CMK (cell line): Measurements from ENCODE around the gene GTF2H4.
A peak's percentile ranks its signal among the peaks of the same experiment; 100 is the strongest.
"Not testable (repeated sequence)": the region's sequence is repeated elsewhere in the genome, so short reads cannot be mapped to it uniquely, and the experiment has no call there.

Source experiments
- DNase-seq: peaks from one replicate; pipeline ENCODE4 v3.0.0-alpha.2; 2010; ENCODE audit warnings: low read depth

The GTF2H4 gene

DNA sequence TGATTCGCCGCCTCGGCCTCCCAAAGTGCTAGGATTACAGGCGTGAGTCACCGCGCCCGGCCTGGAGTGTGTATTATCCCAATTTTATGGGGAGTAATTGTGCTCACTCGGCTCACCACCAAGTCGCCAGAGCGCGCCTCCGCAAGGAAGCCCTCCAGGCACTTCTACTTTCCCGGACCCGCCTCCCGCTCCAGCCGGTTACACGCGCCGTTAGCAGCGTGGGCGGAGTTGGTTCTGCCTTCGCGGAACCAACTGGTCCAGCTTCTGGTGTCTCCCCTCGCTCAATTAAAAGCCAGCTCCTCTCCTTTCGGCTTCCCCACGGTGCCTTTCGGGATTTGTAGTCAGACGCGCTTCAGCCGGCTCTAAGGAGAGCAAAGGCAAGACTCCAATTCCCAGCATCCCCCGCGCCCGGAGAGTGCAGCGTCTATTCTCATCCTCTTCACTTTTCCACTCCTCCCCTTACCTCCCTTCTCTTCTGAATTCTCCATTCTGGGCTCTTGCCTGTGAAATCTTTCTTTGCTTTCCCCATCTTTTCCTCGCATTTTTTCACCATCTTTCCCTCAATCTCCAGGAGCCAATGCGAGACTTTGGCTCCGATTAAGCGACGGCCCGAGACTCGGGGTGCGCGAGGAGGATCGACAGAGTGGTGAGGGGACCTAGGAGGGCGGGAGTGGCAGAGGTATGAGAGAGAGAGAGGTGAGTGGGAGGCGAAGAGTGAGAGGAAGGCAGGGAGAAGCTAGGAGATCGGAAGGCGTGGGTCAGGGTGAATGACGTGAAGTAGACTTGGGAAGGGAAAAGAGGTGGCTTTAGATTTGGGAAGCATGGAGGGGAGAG lies at the start of gene GTF2H4:
TSS of gene GTF2H4 (plus strand) at position 450 of the 834 bp plus-strand sequence.
- peak; percentile 90 for DNase-seq

DNA sequence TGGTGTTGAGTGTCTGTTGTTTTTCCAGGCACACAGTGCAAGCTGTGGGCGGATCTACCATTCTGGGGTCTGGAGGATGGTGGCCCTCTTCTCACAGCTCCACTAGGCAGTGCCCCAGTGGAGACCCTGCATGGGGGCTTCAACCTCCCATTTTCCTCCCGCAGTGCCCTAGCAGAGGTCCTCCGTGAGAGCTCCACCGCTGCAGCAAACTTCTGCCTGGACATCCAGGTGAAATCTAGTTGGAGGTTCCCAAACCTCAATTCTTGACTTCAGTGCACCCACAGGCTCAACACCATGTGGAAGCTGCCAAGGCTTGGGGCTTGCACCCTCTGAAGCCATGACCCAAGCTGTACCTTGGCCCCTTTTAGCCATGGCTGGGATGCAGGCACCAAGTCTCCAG lies 48.3 kb upstream of the GTF2H4 start:
- not testable (repeated sequence) for DNase-seq

DNA sequence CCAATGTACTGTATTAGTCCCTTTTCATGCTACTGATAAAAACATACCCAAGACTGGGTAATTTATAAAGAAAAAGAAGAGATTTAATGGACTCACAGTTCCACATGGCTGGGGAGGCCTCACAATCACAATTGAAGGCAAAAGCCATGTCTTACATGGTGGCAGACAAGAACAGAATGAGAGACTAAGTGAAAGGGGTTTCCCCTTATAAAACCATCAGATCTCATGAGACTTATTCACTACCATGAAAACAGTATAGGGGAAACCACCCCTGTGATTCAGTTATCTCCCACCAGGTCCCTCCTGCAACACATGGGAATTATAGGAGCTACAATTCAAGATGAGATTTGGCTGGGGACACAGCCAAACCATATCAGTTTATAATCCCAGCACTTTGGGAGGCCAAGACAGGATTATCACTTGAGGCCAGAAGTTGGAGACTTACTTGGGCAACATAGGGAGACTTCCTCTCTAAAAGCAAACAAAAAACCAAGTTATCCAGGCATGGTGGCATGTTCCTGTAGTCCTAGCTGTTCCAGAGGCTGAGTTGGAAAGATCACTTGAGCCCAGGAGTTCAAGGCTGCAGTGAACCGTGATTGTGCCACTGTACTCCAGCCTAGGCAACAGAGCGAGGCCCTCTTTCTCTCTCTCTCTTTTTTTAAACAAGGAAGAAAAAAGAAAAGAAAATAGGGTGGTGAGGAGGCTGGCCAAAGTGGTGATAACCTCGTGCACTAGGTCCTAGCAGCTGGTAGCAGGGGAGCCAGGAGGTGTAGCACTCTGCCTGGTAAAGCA lies 46.6 kb upstream of the GTF2H4 start:
- no peak for DNase-seq

- DNase-seq = no peak
Measured at GRCh38 chr6:30862156-30862875, 45.7 kb upstream of the GTF2H4 start.

DNA sequence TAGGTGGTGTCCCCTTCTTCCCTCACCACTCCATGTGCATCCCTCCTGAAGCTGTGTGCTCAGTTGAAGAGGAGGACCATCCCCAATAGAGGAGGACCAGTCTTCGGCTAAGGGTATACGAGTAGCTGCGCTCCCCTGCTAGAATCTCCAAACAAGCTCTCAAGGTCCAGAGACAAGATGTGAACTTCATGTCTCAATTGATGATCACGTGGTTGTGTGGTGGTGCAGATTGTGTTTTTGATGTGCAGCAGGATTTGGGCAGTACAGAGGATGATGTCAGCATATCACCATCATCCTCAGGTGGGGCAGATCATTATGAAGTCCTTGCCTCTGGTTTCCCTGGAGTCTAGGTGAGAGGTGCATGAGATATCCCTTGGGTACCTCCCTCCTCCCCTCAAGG lies 43.7 kb upstream of the GTF2H4 start:
- no peak for DNase-seq

DNA sequence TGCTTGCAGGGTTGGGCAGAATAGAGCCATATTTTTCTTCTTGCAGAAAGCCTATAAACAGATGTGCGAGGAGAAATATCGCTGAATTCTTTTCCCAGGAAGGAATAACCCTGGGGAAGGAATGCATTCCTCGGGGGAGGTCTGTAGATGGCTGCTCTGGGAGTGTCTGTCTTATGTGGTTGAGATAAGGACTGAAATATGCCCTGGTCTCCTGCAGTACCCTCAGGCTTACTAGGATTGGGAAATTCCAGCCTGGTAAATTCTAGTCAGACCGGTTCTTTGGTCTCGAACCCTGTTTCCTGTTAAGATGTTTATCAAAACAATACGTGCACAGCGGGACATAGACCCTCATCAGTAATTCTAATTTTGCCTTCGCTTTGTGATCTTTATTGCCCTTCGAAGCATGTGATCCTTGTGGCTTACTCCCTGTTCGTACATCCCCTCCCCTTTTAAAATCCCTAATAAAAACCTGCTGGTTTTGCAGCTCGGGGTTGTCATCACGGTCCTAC lies 38.7 kb upstream of the GTF2H4 start:
- not testable (repeated sequence) for DNase-seq

DNA sequence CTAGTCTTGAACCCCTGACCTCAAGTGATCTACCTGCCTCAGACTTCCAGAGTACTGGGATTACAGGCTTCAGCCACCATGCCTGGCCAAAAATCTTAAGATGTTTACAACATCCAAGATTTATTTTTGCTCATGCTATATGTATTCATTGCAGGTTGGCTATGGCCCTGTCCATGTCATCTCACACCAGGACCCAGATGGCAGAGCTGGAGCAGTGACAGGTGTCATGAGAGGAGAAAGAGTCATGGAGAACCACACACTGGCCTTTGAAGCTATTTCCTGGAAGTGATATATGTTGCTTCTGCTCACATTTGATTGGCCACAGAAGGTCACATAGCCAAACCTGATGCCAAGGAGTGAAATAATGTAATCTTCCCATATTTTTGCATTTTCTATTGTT lies 37.5 kb upstream of the GTF2H4 start:
- DNase-seq = no peak

DNA sequence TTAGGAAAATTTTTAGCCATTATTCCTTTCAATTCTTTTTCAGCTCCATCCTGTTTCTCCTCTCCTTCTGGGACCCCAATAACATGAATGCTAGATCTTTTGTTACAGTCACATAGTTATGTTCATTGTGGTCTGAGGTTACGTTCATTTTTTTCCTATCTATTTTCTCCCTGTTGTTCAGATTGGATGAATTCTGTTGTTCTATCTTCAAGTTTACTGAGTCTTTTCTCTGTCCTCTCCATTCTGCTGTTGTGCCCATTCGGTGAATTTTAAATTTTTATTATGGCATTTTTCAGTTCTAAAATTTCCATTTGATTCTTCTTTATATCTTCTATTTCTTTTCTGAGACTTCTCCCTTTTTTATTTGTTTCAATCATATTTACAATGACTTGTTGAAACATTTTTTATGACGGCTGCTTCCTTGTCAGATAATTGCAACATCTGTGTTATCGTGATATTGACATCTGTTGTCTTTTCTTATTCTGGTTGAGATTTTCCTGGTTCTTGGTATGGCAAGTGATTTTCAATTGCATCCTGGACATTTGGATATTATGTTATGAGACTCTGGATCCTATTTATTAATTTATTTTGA lies 36.3 kb upstream of the GTF2H4 start:
- DNase-seq = no peak

- no peak for DNase-seq
Measured at GRCh38 chr6:30873137-30873640, 34.8 kb upstream of the GTF2H4 start.

DNA sequence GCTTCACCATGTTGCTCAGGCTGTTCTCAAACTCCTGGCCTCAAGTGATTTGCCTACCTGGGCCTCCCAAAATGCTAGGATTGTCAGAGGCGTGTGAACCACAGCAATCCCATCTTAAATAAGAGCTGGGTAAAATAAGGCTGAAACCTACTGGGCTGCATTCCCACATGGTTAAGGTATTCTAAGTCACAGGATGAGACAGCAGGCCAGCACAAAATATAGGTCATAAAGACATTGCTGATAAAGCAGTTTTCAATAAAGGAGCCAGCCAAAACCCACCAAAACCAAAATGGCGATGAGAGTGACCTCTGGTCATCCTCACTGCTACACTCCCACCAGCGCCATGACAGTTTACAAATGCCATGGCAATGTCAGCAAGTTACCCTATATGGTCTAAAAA lies 34.2 kb upstream of the GTF2H4 start:
- DNase-seq = not testable (repeated sequence)

DNA sequence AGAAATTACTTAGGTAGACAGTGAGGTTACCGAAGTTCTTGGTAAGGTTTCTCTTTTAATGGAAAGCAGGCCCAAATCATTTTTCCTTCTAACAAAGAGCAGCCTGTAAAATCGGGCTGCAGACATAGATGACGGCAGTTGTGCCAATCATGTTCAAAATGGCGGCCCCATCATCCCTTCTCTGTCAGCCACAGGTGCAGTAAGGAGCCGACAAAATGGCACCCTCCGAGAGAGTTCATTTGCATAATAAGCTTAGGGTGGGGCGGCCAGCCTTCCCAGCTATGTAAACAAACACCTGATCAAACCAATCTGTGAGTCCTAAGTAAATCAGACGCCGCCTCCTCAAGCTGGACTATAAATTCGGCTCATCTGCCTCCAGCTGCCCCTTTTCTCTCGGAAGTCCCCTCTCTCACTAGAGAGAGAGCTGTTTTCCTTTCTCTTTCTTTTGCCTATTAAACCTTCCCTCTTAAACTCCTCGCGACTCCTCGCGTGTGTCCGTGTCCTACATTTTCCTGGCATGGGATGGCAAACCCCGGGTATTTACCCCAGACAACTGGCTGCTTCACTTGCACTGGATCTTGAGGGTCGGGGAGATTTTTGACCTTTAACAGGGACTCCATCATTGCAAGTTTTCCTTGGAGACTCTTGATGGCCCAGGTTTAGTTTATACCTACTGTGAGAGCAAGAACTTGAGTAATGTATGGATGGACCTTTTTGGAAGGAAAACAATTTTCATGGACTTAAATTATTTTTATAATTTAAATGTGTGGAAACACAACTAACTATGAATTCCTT lies 32.6 kb upstream of the GTF2H4 start:
- DNase-seq = no peak

DNA sequence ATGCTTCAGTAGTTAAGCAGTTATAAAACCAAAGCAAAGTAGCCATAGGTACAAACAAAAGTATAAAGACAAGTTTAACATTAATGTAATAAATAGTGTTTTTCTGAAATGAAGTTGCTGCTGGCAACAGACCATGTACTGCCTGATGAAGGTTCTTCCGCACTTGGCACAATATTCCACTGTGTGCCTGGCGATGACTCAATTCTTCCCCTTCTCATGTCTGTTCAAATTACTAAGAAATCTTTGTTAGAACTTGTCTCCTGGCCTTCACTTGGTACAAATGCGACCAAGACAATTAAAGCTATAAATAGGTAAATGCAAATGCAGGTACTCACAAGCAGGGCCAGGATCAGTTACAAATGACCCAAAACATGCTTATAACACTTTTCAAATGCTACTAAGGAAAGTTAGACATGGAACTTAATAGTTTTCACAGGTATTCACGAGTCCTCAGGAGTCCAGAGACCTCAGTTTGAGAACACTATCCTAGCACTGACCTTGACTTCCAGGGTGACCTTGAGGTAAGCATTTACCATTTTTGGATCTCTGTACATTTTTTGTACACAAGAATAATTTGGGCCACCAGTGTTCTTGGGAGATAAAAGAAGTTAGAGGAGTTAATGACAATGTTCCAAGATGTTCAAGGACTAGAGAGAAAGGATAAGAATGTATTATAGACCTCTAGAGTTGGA lies 31.8 kb upstream of the GTF2H4 start:
- no peak for DNase-seq

DNA sequence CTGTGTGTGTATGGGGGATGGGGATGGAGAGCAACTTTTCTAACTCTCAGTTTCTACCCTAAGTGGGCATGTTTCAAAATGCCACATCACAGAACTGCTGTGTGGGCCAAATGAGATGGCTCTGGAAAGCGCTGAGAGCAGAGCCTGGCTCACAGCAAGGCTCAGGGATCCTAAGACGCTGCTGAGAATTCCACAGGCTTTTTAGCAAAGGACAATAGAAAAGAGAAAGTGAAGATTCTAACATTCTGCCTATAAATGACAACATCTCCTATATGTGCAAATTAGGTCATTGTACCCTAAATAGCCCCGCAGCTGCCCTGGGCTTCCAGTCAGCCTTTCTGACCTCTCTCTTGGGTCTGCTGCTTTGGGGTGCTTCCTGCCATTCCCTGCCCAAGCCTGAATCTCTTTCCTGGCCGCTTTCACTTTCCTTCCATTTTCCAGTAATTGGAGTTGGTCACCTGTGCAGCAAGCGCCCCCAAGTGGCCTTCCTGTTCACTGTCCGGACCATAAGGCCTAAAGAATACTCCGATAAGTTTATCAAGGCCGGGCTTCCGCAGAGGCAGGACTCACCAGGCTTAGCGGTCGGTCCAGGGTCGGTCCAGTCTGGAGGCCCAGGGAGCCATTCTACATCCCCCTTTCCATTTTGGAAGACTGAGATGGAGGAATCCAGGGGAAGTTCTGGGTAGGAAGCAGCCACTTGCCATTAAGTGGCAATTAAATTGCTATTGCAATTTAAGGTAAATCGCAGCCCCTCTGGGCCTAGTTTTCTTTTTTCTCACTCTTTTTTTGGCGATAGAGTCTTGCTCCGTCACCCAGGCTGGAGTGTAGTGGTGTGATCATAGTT lies 30.4 kb upstream of the GTF2H4 start:
- peak; percentile 54 for DNase-seq

DNA sequence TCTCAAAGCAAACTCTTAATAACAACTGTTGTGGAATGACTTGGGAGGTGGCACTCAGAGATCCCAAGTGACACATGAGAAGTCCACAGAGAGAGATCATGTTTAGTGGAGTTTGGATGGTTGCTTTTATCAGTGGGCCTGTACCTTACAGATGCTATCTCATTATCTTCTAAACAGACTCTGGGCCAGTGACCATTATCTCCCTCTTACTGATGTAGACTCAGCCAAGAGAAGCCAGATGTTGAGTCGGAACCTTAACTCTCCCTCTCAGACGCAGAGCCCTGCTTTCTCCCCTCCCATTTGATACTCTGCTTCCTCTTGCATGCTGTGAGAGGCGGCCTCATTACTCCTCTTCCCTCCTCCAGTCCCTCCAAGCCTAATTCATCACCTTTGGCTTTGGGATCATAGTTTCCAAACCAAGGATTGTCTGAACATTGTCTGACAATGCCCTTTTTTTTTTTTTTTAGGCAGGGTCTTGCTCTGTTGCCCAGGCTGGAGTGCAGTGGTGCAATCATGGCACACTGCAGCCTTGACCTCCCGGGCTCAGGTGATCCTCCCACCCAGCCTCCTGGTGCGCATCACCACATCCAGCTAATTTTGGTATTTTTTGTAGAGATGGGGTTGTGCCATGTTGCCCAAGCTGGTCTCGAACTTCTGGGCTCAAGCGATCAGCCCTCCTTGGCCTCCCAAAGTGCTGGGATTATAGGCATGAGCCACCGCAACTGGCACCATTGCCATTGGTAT lies 28.2 kb upstream of the GTF2H4 start:
- no peak for DNase-seq

- no peak for DNase-seq
Measured at GRCh38 chr6:30880698-30881252, 27.2 kb upstream of the GTF2H4 start.

DNA sequence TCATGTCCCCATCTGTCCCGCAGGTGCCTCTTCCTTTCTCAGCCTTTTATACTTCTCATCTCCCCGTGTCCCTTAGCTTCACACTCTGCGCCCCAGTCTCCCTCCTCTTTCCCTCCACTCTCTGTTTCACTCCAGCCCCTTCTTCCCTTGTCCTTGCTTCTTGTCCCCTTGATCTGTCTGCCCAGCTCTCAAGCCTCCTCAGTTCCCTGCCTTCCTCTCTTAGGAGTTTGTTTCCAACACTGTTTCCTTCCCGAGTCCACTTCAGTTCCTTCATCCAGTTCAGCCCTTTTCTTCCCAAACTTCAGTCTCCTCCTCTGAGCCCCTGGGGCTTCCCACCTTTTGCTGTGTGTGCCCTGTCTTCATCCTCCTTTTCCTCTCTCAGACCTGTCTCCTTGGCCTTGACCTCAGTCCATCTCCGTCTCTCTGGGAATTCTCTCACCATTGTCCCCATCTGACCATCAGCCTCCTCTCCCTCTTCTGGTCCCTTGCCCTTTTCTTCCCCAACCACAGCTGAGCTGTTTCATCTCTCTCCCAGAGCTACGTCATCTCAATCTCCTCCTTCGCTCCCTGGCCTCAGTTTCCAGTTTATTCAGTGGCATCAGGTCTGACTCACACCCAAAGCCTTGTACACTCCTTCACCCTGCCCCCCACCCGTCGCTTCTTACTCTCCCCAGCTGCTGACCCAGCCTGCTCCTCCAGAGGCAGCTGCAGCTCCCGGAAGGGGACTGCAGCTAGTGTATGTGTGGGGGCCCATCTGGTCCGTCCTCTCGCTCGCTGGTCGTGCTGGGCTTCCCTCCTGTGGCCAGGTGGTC lies 26.4 kb upstream of the GTF2H4 start:
- no peak for DNase-seq

DNA sequence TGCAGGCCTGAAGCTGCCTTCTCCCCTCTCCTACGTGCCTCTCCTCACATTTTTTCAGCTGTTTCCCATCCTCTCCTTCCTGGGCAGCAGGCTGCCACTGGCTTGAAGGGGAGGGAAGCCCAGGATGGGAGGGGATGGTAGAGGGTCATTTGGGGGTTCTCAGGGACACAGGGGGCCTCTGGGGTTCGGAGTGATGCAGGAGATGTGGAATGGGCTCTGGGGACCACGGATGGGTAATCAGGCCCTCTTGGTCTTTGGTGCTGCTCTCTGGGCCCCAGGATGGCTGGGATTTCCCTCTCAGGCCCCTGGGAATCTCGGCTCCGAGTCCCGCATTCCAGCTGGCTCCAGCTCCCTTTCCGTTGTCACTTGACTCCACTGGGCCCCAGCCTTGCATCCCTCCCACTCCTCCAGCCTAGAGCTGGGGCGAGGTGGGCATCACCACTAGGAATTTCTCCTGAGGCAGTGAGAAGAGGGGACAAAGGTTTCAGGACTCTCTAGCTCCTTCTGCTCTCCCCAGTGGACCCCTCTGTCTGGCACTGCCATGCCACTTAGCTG lies 25.7 kb upstream of the GTF2H4 start:
- DNase-seq = no peak
